Limb (tissue), 2 donors: Measurements from ENCODE around the gene GSK3B.
"Not testable (repeated sequence)": the region's sequence is repeated elsewhere in the genome, so short reads cannot be mapped to it uniquely, and the experiment has no call there.

Experiments used
- DNase-seq, 2 donors: peaks; one replicate each; pipeline ENCODE4 v3.0.0-alpha.2; 2016; ENCODE audit errors: extremely low spot score in 2 of 2

The GSK3B gene

DNA sequence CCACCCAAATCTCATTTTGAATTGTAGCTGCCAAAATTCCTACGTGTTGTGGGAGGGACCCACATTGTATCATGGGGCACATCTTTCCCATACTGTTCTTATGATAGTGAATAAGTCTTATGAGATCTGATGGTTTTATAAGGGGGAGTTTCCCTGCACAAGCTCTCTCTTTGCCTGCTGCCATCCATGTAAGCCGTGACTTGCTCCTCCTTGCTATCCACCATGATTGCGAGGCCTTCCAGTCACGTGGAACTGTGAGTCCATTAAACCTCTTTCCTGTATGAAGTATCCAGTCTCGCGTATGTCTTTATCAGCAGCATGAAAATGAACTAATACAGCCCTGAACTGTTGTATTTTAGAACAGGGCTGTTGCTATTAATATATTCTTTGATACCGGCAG, 40.6 kb downstream of the GSK3B start:
- DNase-seq, result not testable (repeated sequence)

DNA sequence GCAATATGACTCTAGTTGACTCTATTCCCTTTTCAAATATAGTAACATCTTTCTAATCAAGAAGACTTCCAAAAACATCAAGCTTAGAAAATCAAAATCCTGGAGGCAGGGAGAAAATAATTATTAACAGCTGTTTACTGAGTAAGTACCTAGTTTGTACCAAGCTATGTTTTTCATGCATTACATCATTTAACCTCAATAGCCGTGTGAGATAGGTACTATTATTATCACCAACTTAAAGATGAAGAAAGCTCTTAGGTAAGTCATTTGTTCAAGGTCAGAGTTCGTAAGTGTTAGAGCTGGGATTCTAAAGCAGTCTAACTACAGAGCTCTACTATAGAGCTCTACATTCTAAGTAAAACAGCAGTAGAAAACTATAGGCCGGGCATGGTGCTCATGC, 41.6 kb downstream of the GSK3B start:
- no peak for DNase-seq

DNA sequence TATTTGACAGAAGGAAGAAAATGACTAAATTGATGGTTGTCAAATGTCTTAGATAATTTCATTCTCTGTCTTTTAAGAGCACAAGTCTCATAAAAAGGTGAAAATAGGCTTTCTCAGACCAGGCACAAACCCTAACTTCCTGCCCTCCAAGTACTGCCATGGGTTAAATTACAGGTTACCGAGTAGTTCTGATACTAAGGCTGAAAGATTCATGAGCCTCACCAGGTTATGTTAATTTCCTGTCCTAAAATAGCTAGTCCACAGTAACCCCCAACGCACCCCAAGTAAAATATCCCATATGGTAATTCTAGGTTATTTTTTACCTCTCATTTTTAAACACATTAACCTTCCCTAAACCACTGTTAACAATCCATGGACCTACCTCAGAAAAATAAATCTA, 42.0 kb downstream of the GSK3B start:
- DNase-seq, result no peak

DNA sequence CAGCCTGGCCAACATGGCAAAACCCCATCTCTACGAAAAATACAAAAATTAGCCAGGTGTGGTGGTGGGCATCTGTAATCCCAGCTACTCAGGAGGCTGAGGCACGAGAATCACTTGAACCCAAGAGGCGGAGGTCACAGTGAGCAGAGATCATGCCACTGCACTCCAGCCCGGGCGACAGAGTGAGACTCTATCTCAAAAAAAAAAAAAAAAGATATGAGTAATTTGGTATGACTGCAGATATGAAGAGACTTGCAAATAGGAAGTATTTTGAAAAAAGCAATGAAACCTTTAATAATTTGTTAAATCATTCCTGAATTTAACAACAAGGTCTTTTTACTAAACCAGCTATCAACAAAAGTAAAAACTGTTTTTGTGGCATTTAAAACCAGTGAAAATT, 42.7 kb downstream of the GSK3B start:
- DNase-seq, result not testable (repeated sequence)

DNA sequence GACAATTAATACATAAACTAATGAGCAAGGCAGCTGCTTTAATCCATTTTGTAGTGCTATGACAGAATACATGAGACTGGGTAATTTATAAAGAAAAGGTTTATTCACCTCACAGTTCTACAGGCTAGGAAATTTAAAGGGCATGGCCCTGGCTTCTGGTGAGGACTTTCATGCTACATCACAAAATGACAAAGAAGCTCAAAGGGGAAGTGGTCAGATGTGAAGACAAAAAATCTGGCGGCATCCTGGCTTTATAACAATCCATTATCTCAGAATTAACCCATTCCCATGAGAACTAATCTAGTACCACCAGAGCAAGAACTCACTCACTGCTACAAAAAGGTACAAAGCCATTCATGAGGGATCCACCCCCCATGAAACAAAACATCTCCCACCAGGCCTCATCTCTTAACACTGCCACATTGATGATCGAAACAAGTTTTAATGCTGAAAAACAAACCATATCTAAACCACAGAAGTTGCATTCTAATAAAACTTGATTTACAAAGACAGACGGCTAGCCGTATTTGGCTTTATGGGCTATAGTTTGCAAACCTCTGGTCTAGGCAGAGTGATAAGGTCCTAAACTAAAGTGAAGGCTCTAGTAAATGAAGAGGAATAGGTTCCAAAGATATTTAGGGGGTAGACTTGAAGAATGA, 44.2 kb downstream of the GSK3B start:
- no peak for DNase-seq

DNA sequence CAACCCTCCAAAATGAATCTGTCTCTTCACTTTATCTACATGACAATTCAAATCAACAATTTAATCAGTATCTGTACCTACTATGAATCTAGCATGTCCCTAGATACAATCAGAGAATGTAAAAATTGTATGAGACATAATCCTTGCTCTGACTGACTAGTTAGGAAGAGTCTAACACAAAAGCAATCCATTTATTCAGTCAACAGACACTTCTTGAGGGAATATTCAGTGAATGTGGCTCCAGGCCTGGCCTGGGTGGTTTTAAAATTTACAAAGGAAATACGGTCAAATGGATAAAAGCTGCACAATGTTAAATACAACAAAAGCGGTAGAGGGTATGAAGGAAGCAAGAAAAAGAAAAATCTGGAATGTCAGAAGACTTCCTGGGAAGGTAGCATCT, 45.2 kb downstream of the GSK3B start:
- DNase-seq, result no peak

DNA sequence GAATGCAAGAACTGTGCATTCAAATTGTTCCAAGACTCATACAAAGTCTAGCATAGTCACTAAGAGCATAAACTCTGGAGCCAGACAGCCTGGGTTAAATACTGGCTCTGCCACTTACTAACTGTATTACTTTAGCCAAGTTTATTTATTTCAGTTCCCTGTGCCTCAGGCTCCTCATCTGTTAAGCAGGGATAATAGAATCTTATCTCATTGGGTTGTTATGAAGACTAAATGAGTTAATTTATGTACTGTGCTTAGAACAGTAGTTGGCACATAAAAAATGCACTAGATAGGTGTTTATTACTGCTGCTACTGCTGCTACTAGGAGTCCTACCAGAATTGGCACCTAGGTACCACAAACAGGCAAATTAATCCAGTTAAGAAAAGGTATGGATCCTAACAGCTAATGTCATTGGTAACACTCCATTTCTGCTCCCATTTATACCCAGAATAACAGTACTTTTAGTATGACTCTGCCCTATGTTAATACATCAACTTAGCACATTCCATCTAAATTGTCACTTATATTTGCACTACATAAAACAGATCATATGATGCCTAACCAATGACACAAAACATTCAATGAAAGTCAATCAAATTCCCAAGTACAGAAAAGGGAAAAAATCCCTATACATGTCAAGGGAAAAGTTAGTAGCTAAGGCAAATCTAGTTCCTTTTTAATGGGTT, 45.7 kb downstream of the GSK3B start:
- DNase-seq, result no peak

DNA sequence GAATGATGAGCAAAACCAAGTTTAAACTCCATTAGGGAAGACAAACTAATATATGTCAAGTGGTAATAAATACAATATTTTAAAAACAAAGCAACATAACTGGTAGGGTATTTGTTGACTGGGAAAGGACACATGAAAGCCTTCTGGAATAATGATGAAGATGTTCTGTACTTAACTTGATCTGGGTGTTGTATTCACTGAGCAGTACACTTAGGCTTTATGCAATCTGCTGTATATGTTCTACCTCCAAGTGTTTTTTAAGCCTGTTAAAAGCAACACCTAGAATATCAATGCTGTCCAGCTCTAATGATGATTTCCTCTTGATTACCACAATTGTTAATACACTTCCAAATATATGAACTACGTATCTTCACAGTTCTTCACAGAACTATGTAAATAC, 46.6 kb downstream of the GSK3B start:
- no peak for DNase-seq

DNA sequence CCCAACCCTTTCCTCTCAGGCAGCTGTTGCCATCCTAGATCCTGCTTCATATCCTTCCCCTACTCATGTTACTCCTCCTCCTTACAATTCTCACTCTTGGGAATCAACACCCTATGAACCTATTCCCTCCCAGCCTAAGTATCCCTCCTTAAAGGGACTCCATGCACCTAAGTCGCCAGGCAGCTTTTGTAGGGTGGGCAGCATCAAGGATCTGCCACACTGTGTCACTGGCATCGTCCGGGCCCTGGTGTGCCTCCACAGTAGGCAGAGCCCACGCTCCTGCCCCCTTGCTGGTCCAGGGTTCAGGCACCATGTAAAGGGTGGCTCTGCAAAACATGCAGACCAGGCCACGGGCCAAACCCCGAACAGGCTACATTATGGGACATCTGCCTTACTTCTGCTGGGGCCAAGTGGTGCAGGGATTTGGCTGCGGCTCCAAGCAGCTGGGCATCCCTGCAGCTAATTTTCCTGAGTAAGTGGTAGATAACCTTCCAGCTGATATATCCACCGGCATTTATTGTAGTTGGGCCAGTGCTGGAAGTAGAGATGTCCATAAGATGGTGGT, 53.4 kb downstream of the GSK3B start:
- DNase-seq, result no peak

DNA sequence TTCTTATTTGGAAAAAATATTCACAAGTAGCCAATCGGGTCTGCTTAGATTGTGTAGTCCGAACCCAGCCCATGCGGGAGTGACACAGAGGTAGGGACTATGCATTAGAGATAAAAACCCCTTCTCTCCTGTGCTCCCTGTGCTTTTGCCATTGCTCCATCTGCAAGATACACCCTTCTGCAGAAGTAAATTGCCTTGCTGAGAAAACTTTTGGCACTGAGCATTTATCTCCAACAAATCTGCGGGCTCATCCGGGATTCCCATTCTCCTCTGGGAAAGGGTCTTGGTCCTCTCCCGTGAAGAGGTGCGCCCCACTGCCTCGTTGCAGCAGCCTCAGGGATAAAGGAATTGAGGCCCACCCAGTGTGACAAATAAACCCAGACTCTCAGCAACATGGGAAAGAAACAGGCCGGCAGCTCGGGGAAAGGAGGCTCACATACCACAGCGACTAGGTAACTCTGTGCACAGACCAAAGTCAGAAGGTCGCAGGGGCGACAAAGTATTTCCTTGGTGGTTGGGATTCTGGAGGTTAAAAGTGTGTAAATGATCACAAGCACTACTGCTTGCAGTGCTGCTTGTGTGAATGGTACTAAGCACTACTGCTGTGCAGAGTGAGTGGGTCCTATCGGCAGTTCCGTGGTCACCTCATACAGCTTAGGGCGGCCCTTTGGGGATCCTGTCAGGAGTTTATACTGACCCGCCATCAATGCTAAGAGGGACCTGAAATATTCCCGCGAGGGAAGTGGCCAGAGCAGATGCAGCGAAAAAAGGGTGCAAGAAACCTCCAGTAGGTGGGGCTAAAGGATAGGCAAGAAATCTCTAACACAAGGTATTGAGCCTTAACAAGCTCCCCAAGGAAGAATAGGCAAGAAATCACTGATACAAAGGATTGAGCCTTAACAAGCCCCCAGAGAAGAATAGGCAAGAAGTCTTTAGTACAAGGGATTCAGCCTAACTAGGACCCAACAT, 54.3 kb downstream of the GSK3B start:
- DNase-seq, result no peak

DNA sequence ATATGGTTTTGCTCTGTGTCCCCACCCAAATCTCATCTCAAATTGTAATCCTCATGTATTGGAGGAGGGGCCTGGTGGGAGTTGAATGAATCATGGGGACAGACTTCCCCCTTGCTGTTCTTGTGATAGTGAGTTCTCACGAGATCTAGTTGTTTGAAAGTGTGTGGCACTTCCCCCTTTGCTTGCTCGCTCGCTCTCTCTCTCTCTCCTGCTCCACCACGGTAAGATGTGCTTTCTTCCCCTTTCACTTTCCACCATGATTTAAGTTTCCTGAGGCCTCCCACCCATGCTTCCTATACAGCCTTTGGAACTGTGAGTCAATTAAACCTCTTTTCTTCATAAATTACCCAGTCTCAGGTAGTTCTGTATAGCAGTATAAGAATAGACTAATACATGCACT, 60.7 kb downstream of the GSK3B start:
- no peak for DNase-seq

DNA sequence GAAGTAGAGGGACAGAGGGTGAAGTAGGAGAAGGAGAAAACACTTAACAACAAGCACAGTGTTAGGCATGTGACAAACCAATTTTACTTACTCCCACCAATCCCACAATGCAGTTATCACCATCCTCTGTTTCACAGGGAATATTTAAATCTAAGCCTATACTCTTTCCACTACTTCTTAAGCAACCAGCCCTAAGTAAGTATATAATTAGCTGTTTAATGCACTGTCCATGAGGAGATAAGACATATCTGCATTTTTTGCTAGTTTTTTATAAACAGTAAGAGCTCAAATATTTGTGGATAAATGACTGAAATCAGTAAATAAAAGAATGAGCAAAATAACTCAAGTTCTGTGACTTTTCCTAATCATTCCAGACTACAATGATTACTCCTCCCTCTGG, 62.7 kb downstream of the GSK3B start:
- no peak for DNase-seq

DNA sequence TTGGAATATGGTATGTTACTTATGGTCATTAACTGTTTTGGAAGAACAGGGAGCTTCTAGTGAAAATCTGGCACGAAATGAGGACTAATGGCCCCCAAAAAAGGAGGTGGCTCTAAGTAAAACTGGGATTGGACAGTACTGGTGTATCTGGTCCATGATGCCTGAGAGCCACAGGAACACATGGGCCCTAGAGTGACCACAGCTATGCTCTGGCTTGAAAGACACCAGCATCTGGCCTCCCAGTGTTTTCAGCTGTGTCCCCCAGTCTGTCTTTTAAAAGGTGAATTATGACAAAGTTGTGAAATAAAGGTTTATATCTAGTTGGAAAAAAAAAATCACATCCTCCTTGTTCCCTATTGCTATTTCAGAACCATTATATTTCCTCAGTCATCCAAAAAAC, 64.5 kb downstream of the GSK3B start:
- no peak for DNase-seq

DNA sequence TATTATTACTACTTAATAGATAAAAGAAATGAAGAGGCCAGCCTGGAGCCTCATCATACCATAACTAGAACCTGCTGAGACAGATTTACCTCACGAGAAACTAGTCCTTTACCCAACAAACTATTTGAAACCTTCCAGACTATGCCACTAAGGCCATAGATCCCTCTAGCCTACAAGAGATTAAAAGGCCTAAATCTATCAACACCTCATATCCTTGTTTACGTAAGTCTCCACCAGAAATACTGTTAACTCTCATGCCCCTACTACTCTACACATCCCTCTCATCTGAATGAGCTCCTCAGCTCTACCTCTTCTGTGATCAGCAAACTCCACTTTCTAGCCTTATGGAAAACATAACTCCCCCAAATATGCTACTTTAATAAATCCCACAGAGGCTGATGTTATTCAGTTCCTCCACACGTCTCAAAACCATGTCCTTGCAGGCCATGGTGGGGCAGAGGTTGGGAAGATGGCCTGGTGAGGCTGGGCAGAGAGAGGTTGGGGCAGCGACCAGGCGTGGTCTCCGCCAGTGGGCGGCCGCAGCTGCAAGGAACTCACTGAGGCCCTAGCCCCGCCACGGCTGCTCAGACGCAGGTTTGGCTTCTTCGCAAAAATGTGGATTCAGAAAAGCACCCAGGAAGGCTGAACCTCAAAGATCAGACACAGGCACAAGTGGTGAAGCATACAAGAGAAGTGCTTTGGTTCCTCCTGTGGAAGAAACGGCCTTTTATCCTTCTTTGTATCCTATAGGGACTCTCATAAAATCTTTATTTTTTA, 65.8 kb downstream of the GSK3B start:
- no peak for DNase-seq

DNA sequence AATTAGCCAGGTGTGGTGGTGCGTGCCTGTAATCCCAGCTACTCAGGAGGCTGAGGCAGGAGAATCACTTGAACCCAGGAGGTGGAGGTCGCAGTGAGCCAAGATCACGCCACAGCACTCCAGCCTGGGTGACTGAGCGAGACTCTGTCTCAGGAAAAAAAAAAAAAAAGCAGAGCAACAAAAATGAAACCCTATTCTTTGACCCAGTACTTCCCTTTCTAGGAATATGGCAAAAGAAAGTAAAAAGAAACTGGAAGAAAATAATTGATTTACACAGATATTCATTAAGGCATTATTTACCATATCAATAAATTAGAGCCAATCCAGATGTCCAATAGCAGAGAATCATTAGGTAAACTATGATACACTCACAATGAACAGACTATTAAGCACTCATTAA, 67.0 kb downstream of the GSK3B start:
- no peak for DNase-seq

DNA sequence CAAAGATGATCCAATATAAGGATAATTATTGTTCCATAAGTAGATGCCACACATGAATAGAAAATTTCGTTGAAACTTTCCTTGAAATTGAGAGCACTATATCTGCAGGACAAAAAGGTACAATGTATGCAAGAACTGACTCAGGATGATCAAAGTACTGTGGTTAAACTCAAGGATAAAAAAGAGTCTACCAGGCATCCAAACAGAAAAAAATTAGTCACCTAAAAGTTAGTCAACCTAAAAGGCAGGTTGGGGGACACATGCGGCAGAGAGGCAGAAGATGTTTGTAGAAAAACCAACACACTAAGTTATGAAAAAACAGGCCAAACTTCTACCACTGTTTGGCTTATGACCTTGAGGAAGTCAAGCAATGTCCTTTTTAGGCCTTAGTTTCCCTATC, 68.7 kb downstream of the GSK3B start:
- DNase-seq, result no peak

DNA sequence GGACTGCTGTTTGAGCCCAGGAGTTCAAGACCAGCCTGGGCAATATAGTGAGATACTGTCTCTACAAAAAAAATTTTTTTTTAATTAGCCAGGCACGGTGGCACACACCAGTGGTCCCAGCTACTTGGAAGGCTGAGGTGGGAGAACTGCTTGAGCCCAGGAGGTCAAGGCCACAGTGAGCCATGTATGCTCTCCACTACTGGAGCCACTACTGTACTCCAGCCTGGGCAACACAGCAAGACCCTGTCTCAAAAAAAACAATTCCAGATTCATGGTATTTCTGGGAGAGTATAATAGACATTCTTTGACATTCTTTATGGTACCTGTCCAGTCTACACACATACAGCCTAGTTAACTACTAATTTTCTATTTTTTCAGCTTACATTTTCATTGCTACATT, 70.1 kb downstream of the GSK3B start:
- DNase-seq, result no peak

DNA sequence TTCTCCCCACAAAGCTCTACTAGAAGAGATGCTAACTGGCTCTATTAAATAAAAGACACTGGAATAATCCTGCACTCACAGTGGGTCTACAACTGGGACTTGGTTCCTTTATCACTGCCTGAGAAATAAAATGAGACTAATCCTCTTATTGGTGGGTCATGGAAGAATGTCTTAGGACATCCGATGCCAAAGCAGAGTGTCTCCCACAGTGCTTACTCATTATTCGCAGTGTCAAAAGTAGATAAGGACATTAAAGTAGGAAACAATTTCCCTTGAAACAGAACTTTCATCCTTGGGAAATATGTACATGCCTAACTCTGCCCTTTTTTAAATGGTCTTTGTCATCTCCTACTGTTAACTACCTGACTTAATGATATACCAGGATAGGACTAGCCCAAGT, 71.5 kb downstream of the GSK3B start:
- DNase-seq, result no peak

DNA sequence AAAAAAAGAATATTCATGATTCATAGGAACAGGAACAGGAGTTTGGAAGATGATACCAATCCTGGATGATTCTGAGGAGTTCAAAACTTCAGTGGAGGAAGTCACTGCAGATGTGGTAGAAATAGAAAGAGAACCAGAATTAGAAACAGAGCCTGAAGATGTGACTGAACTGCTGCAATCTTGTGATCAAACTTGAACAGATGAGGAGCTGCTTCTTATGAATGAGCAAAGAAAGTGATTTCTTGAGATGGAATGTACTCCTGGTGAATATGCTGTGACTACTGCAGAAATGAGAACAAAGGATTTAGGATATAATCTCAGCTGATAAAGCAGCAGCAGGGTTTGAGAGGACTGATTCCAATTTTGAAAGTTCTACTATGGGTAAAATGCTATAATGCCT, 72.7 kb downstream of the GSK3B start:
- no peak for DNase-seq

DNA sequence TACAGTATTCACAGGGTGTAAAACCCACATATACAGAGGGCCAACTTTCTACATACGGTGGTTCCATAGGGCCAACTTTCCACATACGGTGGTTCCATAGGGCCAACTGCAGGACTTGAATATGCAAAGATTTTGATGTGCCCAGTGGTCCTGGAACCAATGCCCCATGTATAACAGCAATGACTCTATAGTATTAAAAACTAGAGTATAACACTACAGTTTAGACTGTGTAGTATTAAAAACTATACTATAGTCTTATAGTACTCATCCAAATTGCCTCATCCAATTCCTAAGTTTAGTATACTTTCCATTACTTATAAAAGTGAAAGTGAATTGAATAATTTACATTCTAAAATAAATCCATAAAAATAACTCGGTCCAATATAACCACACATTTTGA, 75.9 kb downstream of the GSK3B start:
- no peak for DNase-seq

DNA sequence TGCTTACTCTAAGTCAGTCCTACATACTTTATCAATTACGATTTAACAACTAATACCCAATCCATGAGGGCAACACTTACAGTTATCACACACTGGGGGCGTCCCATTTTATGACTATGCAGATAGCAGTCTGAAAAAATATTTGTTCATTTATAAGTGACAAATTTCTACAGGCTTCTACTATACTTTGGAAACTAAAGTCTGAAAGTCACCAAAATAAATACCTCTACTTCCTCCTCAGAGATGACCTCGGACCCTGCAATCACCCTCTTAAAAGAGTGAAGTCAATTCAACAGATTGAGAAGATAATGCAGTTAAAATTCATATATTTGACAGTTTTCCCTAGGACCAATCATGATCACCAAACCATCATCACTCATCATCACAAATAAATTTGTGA, 76.6 kb downstream of the GSK3B start:
- no peak for DNase-seq
